GM19463 (cell line): ENCODE results near the gene SLC7A4.
"Not testable (repeated sequence)": the region's sequence is repeated elsewhere in the genome, so short reads cannot be mapped to it uniquely, and the experiment has no call there.

Source experiments
- ATAC-seq: cut with Tn5 transposase; IDR thresholded peaks from one replicate; pipeline ENCODE4 v1.9.1; 2021; ENCODE audit warnings: mild to moderate bottlenecking, moderate library complexity; ENCODE audit not compliant: unreplicated experiment

SLC7A4 gene

DNA sequence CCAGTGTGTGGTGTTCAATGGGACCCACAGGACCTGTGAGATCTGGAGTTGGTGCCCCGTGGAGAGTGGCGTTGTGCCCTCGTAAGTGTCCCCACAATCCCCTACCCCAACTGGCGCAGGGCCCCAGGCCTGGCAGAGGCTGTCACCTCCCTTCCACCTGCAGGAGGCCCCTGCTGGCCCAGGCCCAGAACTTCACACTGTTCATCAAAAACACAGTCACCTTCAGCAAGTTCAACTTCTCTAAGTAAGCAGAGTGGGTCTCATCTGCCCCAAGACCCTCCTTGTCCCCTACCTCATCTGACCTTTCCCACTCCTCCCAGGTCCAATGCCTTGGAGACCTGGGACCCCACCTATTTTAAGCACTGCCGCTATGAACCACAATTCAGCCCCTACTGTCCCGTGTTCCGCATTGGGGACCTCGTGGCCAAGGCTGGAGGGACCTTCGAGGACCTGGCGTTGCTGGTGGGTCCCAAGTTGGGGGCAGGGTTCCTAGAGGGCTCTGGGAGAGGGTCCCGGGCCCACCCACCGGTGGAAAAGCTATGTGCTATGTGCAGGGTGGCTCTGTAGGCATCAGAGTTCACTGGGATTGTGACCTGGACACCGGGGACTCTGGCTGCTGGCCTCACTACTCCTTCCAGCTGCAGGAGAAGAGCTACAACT, 9.3 kb downstream of the SLC7A4 start:
- ATAC-seq = no peak

DNA sequence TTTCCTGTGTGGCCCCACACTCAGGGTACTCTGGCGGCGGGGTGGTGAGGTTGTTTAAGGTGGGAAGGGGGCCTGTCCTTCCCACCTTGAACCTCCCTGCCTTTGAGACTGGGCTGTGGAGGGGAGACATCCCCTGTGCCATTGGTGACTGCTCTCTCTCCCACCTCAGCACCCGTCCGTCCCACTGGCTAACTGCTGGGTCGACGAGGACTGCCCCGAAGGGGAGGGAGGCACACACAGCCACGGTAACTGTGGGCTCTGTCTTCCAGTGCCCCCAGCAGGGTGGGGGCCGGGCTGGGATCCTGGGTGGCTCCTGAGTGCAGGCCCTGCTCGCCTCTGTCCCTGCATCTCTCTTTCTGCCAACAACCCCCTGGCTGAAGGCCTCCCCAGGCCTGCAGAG, 9.9 kb downstream of the SLC7A4 start:
- ATAC-seq = no peak

DNA sequence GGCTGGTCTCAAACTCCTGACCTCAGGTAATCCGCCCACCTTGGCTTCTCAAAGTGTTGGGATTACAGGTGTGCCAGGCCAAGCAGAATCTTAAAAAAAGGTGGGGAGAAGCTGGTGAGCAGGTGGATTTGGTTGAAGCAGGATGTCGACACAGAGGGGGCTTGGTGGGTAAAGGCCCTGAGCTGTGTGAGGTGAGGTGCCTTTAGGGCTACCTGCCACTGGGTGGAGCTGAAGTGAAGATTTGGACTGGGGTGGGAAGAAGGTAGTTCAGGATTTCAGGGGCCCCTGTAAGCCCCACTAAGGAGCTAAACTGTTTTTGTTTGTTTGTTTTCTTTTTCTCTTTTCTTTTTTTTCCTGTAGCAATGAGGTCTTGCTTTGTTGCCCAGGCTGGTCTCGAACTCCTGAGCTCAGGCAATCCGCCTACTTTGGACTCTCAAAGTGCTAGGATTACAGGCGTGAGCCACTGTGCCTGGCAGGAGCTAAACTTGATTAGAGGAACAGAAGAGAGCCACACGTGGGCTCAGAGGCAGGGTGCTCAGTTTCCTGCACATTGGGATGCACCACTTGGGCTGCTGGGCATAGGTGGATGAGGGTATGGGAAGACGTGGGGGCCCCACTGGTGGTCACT, 11.4 kb downstream of the SLC7A4 start:
- ATAC-seq = no peak

DNA sequence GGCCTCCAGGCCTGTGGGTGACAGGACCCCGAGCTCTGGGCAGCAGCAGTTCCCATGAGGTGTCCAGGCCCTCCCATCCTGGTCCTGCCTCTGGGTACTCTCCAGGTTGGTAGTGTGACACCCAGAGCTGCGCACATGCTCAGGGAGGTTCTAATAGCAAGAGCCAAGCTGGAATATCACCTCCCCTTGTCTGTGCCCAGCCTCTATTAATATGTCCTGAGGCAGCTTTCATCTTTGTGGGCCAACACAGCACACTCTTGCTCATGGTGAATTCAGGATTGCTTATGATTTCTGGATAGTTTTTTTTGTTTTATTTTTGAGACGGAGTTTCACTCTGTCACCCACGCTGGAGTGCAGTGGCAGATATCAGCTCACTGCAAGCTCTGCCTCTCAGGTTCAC, 14.0 kb downstream of the SLC7A4 start:
- no peak for ATAC-seq

DNA sequence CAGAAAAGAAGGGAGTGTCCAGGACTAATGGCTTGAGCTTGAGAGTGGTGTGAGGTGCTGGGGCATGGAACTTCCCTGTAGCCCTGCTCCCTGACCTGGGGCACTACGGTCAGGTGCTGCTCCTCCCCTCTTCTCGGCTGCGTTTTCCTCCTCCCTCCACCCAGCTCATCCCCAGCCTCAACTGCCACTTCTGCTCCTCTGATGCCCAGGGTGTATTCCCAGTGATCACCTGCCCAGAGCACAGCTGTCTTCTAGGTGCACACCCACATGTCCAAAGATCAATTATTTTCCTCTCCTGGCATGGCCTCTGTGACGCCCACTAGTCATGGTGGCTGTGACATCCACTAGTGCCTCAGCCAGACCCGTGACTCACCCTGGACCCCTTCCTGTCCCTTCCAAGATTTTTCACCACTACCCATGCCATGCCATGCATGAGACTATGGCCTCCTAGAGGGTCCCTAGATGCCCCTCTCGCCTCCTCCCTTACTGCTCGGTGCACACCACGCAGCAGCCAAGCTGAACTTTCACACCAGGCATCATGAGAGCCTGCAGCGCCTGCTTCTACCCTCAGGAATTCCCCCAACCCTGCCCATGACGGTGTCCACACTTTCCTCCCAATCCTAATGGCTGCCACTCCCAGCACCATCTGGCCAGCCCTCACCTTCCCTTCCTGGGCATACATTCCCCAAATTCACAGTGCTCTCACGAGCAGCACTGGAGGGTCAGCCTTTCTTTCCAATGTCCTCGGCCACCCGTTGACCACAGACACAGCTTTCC, 15.5 kb downstream of the SLC7A4 start:
- ATAC-seq = no peak

DNA sequence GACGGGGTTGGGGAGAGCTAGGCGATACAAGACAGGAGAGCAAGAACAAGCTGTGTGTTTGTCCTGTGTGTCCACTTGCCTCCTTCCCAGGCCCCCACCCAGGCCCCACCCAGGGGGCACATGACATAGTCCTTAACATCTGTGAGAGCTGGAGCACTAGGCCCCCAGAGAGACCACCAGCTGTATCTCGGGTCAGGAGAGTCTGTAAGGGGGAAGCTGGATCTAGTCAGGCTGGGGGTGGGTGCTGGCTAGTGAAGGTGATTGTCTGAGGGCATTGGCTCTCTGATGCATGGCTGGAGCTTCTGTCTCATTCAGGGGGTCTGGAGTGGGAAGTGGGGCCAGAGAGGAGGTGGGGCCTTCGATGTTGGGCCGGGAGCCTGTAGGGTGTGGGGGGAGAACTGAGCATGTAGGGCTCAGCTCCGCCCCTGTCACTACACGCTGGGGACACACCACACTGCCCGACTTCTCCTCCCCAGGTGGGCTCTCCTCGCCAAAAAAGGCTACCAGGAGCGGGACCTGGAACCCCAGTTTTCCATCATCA, 16.8 kb downstream of the SLC7A4 start:
- ATAC-seq = no peak

DNA sequence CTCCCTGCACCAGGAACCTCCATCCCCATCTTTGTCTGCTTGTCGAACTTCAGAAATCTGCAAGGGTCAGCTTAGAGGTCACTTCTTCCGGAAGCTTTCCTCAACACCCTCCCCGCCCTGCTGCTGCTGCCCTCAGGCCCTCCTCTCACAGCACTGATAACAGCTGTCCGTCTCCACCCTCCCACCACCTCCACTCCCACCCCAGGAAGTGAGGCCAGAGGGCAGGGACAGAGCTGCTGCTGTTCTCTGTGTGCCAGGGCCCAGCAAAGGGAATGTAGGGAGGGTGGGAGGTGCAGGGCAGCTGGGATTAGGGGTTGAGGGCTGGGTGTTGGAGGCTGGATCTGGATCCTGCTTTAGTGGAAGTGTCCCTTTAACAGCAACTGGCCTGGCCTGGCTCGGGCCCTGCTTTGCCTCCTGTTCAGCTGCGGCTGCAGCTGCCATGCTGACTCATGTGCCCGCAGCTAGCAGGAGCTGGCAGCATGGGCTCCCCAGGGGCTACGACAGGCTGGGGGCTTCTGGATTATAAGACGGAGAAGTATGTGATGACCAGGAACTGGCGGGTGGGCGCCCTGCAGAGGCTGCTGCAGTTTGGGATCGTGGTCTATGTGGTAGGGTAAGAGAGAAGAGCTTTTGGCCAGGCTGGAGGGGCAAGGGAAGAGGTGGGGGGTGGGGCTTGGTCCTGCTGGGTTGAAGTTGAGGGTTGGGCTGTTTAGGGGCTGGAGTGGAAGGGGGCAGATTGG, 17.5 kb downstream of the SLC7A4 start, which contains the start of gene P2RX6:
Gene P2RX6 (plus strand): TSS at position 440 of the 740 bp plus-strand sequence. CDS start 10 bp downstream, at position 450.
- no peak for ATAC-seq

DNA sequence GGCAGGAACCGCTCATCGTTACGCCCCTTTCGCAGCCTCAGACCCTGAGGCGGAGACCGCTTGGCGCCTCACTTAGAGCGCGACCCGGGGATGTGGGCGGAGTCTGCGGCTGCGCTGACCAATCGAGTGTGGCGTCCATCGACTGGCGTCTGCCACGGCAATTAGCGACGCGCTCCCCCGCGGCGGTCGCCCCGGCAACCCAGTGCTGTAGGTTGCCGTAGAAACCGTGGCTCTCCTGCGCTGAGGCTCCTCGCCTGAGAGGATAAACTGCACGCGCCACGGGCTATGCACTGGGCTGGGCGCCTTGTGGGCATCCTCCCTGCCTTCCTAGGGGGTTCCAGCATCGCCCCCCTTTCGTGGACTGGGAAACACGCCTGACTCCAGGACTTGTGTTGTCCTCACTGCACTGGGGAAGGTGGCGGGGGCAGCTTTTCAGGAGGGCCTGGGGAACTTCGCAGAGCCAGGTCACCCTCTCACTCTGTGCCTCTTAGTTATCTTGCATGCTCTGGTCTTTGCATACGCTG, 18.1 kb downstream of the SLC7A4 start:
- peak; percentile 93 for ATAC-seq

DNA sequence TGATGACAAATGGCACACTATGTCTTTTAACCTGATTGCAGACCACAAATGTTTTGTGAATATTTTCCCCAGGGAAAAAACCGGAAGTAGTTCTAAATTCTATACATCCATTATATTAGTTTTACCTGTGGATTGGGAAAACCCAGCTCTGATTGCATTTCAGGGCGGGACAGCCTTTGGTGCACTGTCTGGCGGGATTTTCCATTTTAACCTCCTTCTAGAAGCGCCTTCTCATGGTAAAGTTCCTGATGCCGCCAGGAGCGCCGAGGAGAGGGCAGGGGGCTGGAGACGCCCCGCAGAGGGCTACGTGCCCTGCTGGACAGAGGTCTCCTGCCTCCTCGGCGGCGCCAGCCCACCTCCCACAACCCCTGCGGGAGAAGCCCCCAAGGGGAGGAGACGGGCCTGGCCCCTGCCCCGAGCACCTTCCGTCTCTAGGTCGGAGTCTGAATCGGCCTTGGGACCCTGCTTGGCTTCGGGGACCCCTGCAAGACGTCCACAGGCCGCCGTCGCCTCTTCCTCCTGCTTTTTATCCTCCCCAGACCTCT, 18.6 kb downstream of the SLC7A4 start:
- no peak for ATAC-seq

DNA sequence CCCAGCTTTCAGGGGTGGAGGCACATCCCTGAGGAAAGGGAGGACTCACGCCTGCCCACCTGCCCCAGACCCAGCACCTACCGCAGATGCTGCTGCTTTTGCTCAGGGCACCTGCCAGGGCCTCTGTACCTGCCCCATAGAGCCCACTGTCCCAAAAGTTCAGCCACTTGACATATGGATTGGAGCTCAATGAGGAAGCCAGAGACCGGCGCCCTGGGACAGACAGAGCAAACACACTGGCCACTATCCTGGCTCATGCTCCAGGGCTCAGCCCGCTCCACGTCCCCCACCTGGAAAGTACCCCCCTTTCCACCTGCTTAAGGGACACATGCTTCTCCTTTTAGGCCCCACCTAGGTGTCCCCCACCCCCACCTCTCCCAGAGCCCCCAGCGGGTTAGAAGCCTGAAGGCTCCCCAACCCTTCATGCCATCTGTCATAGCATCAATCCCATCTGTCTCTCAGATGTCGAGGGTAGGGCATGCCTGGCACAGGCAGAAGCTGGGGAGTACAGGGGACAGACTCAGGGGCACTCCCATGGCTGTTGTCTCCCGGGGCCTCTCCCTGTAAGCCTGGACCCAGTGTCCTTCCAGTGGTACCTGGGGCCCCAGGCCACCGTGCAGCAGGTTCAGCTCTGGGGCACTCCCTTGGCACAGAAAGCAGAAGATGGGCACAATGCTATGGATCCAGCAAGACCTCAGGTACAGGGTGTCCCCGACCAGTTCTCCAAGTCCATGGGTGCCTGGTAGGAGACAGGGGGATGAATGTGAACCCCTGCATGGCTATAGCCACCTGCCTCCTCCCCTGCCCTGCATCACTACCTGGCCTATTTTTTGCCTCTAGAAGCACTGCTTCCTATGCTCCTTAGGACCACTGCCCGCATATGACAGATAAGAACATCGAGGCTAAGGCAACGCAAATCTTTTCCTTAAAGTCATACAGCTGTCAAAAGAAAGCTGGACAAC, 19.6 kb downstream of the SLC7A4 start:
- no peak for ATAC-seq

DNA sequence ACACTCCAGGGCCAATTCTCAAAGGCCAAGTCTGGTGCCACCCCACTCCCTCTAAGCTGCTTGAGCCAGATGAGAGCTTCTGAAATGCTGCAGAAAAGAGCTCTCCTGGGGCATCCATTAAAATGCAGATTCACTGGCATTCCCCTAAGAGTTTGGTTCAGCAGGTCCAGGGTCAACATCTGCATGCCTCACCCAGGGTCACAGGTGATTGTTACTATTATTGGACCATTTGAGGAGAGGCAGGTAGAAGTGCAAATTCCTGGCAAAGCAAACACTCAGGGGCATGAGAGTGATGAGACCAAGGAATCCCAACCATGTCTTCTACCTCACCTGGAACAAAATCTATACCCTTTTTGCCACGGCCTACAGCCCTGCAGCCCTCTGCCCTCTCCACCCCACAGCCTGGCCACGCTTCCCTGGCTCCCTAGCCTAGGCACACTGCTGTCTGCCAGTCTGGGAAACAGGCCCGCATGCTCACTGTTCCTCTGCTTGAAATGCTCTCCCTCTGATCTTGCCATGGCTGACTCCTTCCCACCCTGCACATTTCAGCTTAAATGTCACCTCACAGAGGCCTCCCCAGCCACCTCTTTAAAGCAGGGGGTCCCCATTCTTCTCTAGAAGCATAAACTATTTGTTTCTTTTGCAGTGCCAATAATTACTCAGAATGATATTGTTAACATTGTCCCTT, 21.8 kb downstream of the SLC7A4 start:
- no peak for ATAC-seq

DNA sequence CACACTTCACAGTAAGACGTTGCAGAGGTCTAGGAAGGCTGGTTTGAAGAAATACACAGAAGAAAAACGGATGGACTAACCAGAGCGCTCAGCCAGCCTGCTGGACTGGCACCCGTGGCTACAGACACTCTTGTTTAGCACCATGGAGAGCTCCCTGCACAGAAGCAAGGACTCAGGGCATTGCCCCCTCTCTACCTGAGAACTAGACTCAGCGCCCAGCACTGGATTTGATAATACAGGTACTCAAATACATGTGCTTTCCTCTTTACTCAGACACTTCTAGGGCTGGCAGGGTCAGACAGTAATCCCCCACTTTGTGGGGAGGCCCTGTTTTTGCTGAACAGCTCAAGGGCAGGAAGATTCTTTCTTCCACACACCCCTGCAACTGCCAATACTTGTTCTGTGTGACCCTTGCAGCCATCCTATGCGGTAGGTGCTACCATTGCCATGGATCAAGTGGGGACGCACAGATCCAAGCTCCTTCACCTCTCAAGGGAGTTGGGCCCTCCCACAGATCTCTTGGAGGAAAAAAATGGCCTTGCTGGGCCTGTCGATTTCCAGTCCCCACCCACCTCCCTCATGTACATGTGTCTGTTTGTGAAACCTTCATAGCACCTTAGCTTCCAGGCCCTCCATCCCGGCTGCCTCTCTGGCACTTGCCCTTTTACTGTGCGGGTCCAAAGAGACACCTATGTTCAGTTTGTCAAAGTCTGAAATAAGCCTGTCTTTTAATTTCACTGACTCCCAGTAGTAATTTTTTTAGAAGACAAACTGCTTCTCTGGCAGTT, 22.5 kb downstream of the SLC7A4 start:
- ATAC-seq = no peak

DNA sequence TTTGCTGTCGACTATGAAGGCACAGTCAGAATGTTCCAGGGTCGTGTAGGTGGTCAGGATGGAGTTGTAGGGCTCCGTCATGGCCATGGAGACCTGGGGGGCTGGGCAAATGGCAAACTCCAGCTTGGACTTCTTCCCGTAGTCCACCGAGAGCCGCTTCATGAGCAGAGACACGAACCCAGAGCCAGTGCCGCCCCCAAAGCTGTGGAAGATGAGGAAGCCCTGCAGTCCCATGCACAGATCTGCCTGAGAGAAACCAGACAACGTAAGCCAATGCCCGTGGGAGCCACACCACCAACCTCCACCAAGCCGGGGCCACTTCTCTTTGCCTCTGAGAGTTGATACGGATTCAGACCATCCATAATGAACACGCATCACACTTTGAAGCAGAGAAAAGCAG, 23.2 kb downstream of the SLC7A4 start:
- not testable (repeated sequence) for ATAC-seq

DNA sequence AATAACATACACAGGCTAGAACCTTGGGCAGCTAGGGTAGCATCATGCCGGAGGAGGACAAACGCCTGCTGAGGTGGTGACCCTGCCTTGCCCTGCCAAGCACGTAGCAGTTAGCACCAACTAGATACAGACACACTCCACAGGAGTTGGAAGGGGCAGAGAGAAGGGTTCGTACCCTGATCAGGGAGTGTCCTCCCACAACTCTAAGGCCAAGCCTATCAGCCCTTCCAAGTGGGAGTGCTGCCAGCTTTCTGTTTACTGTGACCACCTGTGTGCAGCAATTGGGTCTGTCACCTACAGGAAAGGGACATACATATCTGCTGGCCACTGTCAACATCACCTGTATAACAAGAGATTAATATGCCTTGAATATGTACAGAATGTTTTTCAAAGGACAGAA, 28.6 kb downstream of the SLC7A4 start:
- ATAC-seq = no peak

DNA sequence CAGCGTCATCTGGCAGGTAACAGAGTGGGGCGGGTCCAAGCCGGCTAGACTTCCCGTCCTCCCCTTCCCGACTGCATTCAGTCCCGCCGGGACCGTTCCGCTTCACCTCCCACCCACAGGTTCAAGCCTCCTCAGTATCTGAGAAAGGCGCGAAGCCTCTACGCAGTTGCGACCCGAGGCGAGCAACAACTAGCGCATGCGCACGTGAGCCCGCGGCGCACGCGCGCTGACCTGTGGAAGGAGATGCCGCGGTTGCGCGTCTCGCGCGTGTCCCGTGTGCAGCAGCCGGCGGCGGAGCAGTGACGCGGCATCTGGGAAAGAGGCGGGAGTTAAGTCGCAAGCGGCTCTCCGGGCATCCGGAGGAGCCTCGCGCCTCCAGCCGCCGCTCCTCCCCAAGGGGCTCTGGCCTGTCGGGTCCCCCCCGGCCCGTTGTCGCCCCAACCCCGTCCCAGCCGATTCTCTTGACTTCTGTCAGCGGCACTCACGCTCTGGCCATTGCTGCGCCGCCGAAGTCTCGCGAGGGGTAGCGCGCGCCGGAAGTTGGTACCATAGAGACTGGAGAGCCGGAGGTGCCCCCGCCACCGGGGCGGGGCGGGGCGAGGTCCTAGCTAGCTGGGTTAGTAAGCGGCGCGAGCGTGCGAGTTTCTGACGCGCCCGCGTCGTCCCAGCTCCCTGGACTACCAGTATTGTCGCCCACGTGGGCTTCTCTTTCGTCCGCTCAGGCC, 30.6 kb downstream of the SLC7A4 start, which contains the start of gene THAP7:
Gene THAP7 (minus strand): TSS at position 518 of the 725 bp plus-strand sequence. CDS start 207 bp downstream, at position 311.
- ATAC-seq = peak; percentile 91

DNA sequence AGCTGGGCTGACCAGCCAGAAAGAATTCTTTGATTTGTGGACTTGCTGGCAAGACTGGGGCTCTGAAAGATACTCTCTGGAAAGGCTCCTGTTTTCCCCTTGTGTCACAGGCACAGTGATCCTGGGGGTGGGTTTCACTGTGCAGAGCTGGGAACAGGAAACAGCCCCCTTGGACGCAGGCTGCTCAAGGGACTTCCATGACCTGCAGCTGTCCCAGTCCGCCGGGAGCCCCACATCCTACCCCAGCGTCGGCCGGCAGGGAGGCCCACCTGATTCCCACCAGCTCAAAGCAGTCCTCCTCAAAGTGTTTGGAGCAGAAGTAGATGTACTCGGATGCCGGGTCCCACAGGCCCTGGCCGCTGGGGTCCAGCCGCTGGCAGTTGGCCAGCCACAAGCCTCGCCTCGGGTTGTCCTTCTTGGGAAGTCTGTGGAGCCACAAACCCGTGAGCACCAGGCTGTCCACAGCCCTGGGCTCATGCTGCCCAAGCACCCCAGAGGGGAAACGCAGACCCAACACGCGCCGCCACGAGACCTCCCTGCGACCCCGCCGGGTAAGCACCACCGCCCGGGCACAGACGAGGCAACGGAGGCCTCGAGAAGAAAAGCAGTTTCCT, 31.3 kb downstream of the SLC7A4 start:
- no peak for ATAC-seq
